Mucosa of stomach (tissue), 1 donor: ENCODE measurements around the gene MPV17.
A peak's percentile ranks its signal among the peaks of the same experiment; 100 is the strongest.
"Not testable (repeated sequence)": the region's sequence is repeated elsewhere in the genome, so short reads cannot be mapped to it uniquely, and the experiment has no call there.

Experiments
- H3K27me3 ChIP-seq: one replicate; pipeline ENCODE4 v1.7.0; 2013; ENCODE audit warnings: mild to moderate bottlenecking, low read length; ENCODE audit not compliant: control insufficient read depth, insufficient read depth
- H3K36me3 ChIP-seq: one replicate; pipeline ENCODE4 v1.7.0; 2013; ENCODE audit warnings: low read length; ENCODE audit not compliant: control insufficient read depth, insufficient read depth
- H3K4me1 ChIP-seq: one replicate; pipeline ENCODE4 v1.7.0; 2013; ENCODE audit warnings: mild to moderate bottlenecking, low read length; ENCODE audit not compliant: control insufficient read depth, insufficient read depth
- H3K4me3 ChIP-seq: one replicate; pipeline ENCODE4 v1.7.0; 2013; ENCODE audit warnings: low read length
- H3K9ac ChIP-seq: one replicate; pipeline ENCODE4 v1.7.0; 2013; ENCODE audit warnings: mild to moderate bottlenecking, low read length, moderate library complexity
- H3K9me3 ChIP-seq: one replicate; pipeline ENCODE4 v1.7.0; 2013; ENCODE audit warnings: mild to moderate bottlenecking, low read length, moderate library complexity; ENCODE audit not compliant: control insufficient read depth
- donor health status: Pancreatic carcinoma.

The MPV17 gene

DNA sequence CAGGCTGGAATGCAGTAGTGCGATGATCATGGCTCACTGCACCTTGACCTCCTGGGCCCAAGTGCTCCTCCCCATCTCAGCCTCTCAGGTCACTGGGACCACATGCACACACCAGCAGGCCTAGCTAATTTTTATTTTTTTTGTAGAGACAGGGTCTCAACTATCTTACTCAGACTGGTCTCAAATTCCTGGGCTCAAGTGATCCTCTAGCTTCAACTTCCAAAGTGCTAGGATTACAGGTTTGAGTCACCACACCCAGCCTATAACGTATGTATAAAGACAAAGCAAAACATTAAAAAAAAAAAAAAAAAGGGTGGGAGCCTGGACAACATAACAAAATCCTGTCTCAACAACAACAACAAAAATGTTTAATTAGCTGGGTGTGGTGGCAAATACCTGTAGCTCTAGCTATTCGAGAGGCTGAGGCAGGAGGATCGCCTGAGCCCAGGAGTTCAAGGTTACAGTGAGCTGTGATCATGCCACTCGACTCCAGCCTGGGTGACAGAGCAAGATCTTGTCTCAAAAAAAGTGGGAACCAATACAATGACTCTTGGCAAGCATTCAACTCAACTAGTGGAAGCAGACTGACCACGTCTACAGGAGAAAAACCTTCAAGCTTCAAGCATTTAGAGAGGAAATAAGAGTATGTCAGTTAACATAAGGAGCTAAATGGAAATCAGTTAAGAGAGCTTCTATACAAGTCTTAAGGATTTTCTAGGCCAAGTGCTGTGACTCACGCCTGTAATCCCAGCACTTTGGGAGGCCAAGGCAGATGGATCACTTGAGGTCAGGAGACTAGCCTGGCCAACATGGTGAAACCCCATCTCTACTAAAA, 31.1 kb upstream of the MPV17 start:
- Histone ChIP-seq H3K27me3 (no peaks in the 10 kb centered on the region), H3K36me3 (no peaks in the 10 kb centered on the region), H3K9ac (no peak overlapping the region), H3K4me1 (peaks cover 15% of the 10 kb centered on the region), H3K9me3 (no peaks in the 10 kb centered on the region), H3K4me3 (no peak overlapping the region)

DNA sequence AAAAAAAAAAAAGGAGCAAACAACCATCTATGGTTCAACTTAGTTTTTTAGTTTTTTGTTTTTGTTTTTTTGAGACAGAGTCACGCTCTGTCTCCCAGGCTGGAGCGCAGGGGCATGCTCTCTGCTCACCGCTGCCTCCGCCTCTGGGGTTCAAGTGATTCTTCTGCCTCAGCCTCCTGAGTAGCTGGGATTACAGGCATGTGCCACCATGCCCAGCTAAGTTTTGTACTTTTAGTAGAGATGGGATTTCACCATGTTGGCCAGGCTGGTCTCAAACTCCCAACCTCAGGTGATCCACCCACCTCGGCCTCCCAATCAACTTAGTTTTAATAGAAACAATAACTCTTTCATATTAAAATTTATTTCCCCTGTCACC, 30.5 kb upstream of the MPV17 start:
- H3K36me3 ChIP-seq, H3K4me3 ChIP-seq, H3K9me3 ChIP-seq, H3K9ac ChIP-seq, H3K27me3 ChIP-seq: not testable (repeated sequence)
- H3K4me1 ChIP-seq: peaks cover 15% of the 10 kb centered on the region

DNA sequence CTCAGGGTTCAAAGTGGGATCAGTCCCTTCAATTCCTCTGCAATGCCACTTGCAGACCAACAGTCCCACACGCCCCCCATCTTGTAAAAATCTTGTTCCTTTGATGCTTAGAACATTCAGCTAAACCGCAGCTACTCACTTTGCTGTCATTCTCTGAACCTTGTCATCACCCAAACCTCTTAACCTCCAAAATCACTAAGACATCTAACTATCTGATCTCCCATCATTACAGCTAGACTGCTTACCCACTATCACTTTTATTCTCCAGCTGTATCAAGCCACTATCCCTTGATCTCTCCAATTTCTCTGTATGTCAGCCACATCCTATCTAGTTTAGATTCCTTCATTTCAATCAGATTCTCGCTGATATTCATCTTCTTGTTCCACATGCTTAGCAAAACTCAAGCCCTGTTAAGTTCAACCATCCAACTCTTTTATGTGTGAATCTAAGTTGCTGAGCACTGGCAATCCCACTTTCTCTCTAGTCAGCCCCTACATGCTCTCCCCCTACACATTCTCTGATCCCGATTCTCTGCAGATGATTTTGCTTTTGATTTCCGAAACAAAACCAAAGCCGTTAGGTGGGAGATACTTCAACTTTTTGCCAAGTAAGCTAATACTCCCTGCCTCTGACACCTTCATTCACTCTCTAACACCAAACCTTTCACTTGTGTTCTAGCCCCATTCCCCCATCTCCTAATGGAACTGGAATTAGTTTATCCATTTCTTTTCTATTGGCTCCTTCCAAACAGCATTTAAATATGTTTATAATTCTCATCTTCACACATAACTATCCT, 29.1 kb upstream of the MPV17 start:
- no peak overlapping the region for H3K9ac ChIP-seq
- H3K36me3 ChIP-seq: no peaks in the 10 kb centered on the region
- H3K27me3 ChIP-seq: no peaks in the 10 kb centered on the region
- no peak overlapping the region for H3K4me3 ChIP-seq
- H3K4me1 ChIP-seq: peaks cover 11% of the 10 kb centered on the region
- no peaks in the 10 kb centered on the region for H3K9me3 ChIP-seq

DNA sequence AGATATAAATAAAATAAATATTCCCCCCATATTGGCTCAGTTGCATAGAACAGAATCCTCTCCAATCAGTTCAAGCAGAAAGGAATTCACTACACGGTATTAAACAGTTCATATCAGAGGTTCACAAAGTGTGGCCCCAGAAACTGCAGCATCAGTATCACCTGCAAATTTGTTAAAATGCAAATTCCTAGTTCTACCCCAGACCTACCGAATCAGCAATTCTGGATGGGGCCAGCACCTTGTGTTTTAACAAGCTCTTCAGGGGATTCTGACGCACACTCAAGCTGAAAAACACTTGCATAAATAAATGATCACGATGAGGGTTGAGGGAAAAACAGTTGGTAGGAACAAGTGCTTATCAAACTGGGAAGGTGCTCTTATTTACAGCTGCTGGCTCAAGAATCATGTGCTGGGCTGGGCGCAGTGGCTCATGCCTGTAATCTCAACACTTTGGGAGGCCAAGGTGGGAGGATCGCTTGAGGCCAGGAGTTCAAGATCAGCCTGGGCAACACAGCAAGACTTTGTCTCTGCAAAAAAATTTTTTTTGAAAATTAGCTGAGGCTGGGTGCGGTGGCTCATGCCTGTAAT, 27.3 kb upstream of the MPV17 start:
- Histone ChIP-seq H3K4me3 (no peak overlapping the region), H3K36me3 (no peaks in the 10 kb centered on the region), H3K9ac (no peak overlapping the region), H3K27me3 (no peaks in the 10 kb centered on the region), H3K4me1 (peaks cover 11% of the 10 kb centered on the region), H3K9me3 (no peaks in the 10 kb centered on the region)

DNA sequence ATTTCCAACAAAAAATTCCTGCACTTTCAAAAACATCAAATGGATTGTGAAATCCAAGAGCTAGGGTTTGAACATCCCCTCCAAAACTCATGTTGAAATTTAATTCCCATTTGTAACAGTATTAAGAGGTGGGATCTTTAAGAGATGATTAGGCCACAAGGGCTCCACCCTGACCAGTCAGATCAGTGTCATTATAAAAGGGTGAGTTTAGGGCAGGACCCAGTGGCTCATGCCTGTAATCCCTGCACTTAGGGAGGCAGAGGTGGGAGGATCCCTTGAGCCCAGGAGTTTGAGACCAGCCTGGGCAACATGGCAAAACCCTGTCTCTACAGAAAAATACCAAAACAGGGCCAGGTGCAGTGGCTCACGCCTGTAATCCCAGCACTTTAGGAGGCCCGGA, 24.7 kb upstream of the MPV17 start:
- H3K27me3 ChIP-seq: no peaks in the 10 kb centered on the region
- no peaks in the 10 kb centered on the region for H3K9me3 ChIP-seq
- no peak overlapping the region for H3K4me3 ChIP-seq
- H3K4me1 ChIP-seq: no peaks in the 10 kb centered on the region
- no peak overlapping the region for H3K9ac ChIP-seq
- no peaks in the 10 kb centered on the region for H3K36me3 ChIP-seq

DNA sequence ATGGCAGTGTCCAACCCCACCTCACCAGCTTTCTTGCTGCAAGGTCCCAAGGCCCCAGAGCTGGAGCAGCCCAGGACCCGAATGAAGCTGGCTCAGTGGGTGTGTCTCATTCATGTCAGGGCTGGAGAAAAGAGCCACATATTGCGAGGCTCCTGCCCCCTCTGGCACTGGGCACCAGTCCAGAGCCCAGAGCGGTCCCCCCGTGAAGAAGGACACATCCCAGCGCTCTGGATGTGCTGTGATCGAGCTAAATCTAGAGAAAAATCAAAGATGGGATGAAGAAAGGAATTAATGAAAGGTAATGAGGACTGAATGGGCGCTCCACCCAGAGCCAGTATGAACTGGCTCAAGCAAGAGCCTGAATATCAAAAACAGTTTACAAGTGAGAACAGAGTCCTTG, 13.3 kb upstream of the MPV17 start:
- Histone ChIP-seq H3K4me1 (no peaks in the 10 kb centered on the region), H3K27me3 (no peaks in the 10 kb centered on the region), H3K9me3 (no peaks in the 10 kb centered on the region), H3K9ac (no peak overlapping the region), H3K36me3 (peaks cover 24% of the 10 kb centered on the region), H3K4me3 (no peak overlapping the region)

DNA sequence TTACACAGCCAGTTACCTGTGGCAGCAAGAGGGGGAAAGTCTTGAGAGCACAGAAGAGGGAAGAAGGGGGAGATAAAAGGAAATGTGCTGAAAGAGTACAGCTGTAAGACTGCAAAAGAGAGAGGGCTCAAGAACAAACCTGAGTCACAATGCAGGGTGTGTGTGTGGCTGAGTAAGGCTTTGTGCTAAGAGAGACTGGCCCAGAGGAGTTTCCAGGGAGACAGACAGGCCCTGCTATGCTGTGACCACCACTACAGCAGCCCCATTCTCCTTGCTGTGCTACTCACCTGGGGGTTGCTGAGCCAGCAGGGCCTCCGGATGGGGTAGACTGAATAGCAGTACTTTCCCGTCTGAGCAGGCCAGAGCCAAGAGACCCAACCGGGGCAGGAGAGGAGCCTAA, 12.4 kb upstream of the MPV17 start:
- Histone ChIP-seq H3K27me3 (no peaks in the 10 kb centered on the region), H3K9ac (no peak overlapping the region), H3K9me3 (no peaks in the 10 kb centered on the region), H3K4me1 (no peaks in the 10 kb centered on the region), H3K4me3 (no peak overlapping the region), H3K36me3 (peaks cover 24% of the 10 kb centered on the region)

DNA sequence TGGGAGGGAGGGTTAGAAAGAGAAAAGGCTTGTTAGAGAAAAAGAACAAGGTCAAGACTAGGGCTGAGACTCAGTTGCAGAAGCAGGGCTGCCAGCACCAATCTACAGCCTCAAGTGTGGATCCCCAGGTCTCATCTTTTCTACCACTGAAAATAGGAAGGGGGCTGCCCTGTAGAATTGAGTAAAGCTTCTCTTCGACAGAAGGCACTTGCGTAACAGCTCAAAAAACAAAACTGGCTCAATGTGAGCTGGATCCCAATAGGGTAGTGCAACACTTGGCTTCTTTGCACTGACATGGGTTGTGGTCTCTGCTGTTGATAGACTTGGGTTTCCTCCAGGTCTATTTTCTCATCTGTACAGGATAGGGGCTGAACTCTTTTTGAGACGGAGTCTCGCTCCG, 1.8 kb upstream of the MPV17 start:
- H3K9me3 ChIP-seq: no peaks in the 10 kb centered on the region
- no peak overlapping the region for H3K9ac ChIP-seq
- peaks cover 14% of the 10 kb centered on the region for H3K36me3 ChIP-seq
- peaks cover 27% of the 10 kb centered on the region for H3K4me1 ChIP-seq
- no peak overlapping the region for H3K4me3 ChIP-seq
- no peaks in the 10 kb centered on the region for H3K27me3 ChIP-seq

DNA sequence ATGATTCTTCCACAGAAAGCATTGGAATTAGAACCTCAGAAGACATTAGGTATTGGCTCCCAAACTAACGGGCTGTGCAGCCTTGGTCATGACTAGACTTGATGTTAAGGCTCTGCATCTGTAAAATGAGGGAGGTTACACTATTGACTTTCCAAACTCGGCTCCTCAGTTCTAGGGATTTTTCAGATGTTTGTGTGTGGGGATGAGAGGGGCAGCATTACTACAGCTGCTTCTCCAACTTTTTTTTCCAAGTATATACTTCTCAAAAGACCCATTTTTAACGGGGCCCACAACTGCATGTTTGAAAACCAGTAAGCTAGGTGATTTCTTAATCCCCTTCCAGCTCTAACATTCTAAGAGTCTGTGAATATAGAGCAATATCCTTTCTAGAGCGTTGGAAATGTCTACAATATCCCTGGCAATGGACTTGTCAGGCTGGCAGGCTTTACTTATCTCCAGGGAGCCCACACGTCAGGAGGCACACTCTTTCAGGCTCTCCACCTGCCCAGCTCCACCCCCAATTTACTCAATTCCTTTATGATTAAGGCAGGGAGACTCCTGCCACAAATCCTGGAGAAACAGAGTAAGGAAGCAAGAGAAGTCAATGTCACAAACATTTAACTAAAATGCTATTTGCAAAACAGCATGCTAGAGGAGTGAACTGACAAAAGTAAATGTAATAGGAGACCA, 844 bp upstream of the MPV17 start:
- peak overlapping the region; percentile 97 for H3K4me3 ChIP-seq
- peak overlapping the region; percentile 98 for H3K9ac ChIP-seq
- peaks cover 27% of the 10 kb centered on the region for H3K4me1 ChIP-seq
- peaks cover 8% of the 10 kb centered on the region for H3K36me3 ChIP-seq
- H3K27me3 ChIP-seq: no peaks in the 10 kb centered on the region
- H3K9me3 ChIP-seq: no peaks in the 10 kb centered on the region

DNA sequence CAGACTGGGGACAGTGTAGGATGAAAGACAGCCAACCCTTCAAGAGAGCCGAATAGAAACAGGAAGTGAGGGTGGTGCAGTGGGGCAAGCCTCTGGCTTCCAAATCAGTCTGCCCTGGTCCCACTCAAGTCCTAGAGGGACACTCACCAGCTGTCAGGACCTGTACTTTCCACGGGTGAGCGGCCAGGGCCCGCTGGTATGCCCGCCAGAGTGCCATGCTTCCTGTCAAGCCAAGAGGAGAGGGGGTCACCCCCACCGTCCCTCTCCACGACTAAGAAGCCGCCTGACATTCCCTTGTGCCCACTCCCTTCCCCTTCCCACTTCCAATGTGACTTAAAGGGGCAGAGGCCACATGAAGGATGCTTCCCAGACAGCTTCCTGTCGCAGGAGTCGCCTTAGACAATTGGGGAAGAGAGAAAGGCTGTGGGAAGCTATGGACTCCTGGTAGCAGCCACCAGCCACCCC, 564 bp downstream of the MPV17 start:
- Histone ChIP-seq H3K36me3 (no peaks in the 10 kb centered on the region), H3K4me1 (peaks cover 27% of the 10 kb centered on the region), H3K4me3 (peak overlapping the region; percentile 97), H3K9me3 (no peaks in the 10 kb centered on the region), H3K27me3 (no peaks in the 10 kb centered on the region), H3K9ac (peak overlapping the region; percentile 98)

DNA sequence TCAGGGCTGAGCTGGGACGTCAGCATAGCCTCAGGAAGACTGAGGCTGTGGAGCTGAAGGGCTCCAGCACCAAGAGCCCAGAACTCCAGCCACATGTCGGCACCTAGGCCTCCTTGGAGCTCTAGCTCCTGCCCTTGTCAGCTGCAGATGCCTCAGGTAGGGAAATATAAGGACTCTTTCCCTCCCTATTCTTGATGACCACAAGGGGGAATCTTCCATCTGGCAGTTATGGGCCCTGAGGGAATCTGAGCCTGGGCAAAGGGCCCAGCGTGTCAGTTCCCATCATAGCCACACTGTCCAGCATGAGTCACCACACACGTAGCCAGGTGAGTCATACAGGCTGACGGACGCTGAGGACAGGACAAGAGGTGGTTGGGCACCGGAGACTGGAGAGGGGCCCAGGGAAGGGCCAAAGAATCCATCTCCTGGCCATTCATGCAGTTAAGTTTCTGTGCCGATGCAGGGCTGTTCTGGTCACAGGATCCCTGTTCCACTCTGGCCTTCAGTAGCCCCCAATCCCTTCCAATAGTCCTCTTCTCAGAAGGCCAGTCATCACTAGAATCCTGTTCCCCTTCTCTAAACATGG, 1.8 kb downstream of the MPV17 start:
- Histone ChIP-seq H3K4me3 (no peak overlapping the region), H3K9me3 (no peaks in the 10 kb centered on the region), H3K36me3 (no peaks in the 10 kb centered on the region), H3K27me3 (no peaks in the 10 kb centered on the region), H3K4me1 (peaks cover 27% of the 10 kb centered on the region), H3K9ac (no peak overlapping the region)
